ENCODE results near the gene ITGAD.

Gene ITGAD

DNA sequence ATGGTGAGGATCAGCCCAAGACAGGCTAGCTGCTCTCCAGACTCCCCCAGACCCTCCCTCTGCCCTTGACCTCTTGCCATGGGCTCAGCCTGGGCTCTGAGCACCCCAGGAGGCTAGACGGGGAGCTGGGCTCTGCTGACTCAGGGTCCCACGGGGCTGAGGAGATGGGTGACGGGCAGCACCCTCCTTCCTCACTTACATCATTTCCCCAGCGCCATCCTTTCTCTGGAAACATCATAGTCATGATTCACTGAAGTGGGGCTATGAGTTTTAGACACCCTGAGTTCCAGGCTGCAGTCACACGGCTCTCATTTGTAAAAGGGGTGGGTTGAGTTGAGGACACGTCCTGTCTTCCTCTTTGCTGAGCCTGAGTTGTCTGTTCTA lies 41.2 kb upstream of the ITGAD start:
- peak overlapping the region; percentile 1 for H3K4me3 ChIP-seq (ENCODE audit: low read depth, low read length)
- TF ChIP-seq, protein P1, sequence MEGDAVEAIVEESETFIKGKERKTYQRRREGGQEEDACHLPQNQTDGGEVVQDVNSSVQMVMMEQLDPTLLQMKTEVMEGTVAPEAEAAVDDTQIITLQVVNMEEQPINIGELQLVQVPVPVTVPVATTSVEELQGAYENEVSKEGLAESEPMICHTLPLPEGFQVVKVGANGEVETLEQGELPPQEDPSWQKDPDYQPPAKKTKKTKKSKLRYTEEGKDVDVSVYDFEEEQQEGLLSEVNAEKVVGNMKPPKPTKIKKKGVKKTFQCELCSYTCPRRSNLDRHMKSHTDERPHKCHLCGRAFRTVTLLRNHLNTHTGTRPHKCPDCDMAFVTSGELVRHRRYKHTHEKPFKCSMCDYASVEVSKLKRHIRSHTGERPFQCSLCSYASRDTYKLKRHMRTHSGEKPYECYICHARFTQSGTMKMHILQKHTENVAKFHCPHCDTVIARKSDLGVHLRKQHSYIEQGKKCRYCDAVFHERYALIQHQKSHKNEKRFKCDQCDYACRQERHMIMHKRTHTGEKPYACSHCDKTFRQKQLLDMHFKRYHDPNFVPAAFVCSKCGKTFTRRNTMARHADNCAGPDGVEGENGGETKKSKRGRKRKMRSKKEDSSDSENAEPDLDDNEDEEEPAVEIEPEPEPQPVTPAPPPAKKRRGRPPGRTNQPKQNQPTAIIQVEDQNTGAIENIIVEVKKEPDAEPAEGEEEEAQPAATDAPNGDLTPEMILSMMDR (IDR thresholded peaks at IDR 0.05; ENCODE audit: low read depth, low read length, missing control alignments), result no peak
- no peak for DNase-seq (ENCODE audit: low read depth)

GRCh38 chr16:31352376-31353115 lies 40.6 kb upstream of the ITGAD start:
- no peak for DNase-seq (ENCODE audit: low read depth)
- TF ChIP-seq, protein P1 (IDR thresholded peaks at IDR 0.05; ENCODE audit: low read depth, low read length, missing control alignments), result no peak
- no peak overlapping the region for H3K4me3 ChIP-seq (ENCODE audit: low read depth, low read length)

DNA sequence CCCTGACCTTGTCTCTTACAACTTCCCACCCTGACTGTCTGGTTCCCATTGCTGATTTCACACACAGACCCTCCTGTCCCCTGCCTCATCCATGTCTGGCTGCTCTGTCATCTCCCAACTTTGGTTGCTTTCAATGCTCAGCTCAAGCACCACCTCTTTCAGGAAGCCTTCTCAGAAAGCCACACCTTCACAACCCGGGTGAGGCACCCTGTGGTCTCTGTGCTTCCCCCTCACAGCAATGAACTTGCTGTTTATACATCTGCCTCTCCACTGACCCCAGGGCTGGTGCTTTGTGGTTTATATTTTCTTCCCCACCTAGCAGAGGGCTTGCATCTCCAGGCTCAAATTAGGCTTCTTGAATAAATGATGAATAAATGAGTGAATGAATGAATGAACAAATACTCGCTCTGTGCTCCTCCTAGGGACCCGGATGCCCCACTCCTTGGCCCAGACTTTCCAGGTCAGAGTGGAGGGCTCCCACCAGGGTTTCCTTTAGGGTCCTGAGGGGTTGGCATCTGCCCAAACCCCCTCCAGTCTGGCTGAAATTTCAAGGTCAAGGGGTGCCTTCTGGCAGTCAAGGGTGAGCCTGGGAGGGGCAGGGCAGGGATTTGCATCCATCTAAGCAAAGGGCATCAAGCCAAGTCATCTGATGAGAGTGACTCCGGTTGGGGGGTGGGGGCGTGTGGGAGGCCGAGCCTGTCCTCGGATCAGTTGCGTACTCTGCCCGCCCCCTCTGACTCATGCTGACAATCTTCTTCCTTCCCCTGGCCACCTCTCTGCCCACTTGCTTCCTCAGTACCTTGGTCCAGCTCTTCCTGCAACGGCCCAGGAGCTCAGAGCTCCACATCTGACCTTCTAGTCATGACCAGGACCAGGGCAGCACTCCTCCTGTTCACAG lies 38.5 kb upstream of the ITGAD start, which contains the start of gene ITGAX:
ITGAX (plus strand) TSS at position 783 of the 898 bp plus-strand sequence; CDS start at position 862, 79 bp downstream.
- peak; percentile 67 for DNase-seq (ENCODE audit: low read depth)
- TF ChIP-seq, protein P1 (IDR thresholded peaks at IDR 0.05; ENCODE audit: low read depth, low read length, missing control alignments), result no peak
- H3K4me3 ChIP-seq (ENCODE audit: low read depth, low read length), result peak within 1 kb of the TSS; percentile 39

DNA sequence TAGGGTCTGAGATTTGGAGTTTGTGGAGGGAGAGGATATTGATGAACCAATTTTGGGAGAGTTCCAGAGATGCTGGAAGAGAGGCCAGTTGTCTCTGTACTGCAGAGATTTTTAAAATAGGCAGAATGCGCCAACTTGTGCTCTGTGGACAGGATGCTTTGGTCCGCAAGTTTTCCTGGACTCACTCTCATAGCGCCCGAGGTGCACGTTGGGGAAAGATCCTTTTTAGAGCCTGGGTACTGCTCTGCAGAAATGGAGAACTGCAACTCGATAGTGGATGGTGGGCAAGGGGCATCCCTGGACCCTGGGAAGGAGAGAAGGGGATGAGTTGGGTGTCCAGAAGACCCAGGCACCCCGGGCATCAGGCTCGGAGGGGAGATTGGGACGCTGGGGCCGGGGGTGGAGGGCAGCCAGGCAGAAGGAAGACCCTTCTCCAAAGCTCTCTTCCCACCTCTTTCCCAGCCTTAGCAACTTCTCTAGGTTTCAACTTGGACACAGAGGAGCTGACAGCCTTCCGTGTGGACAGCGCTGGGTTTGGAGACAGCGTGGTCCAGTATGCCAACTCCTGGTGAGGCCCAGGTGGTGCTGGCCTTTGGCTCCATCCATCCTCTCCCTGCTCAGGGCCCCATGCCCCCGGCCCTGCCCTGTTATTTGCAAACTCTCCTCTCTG lies 37.6 kb upstream of the ITGAD start:
- TF ChIP-seq, protein P1 (IDR thresholded peaks at IDR 0.05; ENCODE audit: low read depth, low read length, missing control alignments), result no peak
- DNase-seq (ENCODE audit: low read depth), result no peak
- peak overlapping the region; percentile 39 for H3K4me3 ChIP-seq (ENCODE audit: low read depth, low read length)

DNA sequence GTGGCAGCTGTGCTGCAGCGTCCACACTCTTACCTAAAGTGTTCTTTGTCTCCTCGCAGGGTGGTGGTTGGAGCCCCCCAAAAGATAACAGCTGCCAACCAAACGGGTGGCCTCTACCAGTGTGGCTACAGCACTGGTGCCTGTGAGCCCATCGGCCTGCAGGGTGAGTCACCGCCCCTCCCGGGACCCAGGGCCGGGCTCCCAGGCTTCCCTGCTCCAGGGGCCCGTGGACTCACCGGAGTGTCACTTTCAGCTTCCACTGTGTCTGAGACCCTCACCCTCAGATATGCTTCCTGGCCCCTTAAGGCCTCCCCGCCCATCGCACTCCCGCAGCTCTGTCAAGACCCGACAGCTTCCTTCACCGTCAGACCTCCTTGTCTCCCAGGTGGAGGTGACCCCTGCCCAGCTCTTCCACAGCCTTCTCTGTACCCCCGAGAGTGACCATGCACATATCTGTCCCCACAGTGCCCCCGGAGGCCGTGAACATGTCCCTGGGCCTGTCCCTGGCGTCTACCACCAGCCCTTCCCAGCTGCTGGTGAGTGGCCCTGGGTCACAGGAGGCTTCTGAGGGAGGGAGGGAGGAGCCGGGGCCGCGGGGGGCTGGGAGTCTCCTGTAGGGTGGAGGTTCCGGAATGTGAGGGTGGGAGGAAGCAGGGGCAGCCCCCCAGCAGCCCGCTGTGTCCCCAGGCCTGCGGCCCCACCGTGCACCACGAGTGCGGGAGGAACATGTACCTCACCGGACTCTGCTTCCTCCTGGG lies 36.4 kb upstream of the ITGAD start:
- TF ChIP-seq, protein P1 (IDR thresholded peaks at IDR 0.05; ENCODE audit: low read depth, low read length, missing control alignments), result no peak
- no peak overlapping the region for H3K4me3 ChIP-seq (ENCODE audit: low read depth, low read length)
- DNase-seq (ENCODE audit: low read depth), result no peak

All from GM12864 (cell line).